Activated naive CD4-positive, alpha-beta T cell treated with anti-CD3 and anti-CD28 coated beads, Interleukin-2, amount 10 ng/mL, durations not matched to agents 7 days and 5 days (primary cell): Measurements from ENCODE around the gene PRKG1.
A peak's percentile ranks its signal among the peaks of the same experiment; 100 is the strongest.
"Not testable (repeated sequence)": the region's sequence is repeated elsewhere in the genome, so short reads cannot be mapped to it uniquely, and the experiment has no call there.

Source experiments
- CTCF ChIA-PET: fragments of 350-600 bp; sonication (Branson Sonifier 250); formaldehyde crosslinking; loops from one replicate; lab custom pipeline; 2021; ENCODE audit warnings: antibody characterized with exemption; lab: Charles Lee
- DNase-seq: peaks from one replicate; pipeline ENCODE4 v3.0.0-alpha.2; 2020
- H3K27ac Mint-ChIP-seq: one replicate; pipeline ENCODE4 v1.8.0; 2021; ENCODE audit warnings: mild to moderate bottlenecking, moderate library complexity, mixed read lengths
- H3K27me3 Mint-ChIP-seq: one replicate; pipeline ENCODE4 v1.8.0; 2021; ENCODE audit warnings: mild to moderate bottlenecking, mixed read lengths
- H3K36me3 Mint-ChIP-seq: one replicate; pipeline ENCODE4 v1.8.0; 2021; ENCODE audit warnings: mixed read lengths
- H3K4me1 Mint-ChIP-seq: one replicate; pipeline ENCODE4 v1.8.0; 2021; ENCODE audit warnings: mixed read lengths
- H3K4me3 Mint-ChIP-seq: one replicate; pipeline ENCODE4 v1.8.0; 2021; ENCODE audit warnings: mild to moderate bottlenecking, moderate library complexity, mixed read lengths
- H3K9me3 Mint-ChIP-seq: one replicate; pipeline ENCODE4 v1.8.0; 2021; ENCODE audit warnings: mixed read lengths

PRKG1 gene

DNA sequence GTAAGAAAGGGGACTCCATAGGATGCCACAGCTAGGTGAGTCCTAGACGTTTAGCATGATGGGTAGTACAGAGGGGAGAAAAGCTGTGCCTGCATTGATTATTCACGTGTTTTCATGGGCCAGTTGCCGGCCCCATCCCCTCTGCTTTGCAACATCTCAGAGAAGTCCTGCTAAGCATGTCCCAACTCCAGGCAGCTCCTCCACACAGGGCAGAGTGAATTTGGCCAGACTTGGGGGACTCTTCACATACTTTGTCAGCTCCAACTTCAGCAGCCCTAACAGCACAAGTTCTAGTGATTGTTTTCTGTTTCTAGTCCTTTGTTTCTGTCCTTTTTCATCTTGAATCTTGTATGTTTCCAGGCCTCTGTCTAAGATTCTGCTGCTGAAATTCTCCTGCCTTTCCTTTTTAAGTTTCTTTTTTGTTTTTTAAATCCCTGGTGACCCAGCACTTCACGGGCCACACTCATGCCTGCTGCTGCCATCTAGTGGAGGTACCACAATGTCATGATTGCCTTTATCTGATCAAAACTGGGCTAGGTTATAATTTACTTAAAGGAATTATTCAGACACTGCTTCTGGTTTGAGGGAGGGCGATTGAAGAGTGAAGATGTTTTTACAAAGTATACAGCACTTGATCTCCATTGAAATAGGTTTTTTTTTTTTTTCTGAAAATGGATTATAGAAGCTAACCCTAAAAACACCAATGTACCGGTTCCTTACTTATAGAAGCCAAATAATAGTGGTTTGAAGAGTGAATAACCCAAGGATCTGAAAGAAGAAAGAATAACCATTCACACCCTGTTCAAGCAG, 348.2 kb downstream of the PRKG1 start:
- Mint-ChIP-seq H3K36me3 (no peaks in the 10 kb centered on the region), H3K4me1 (no peaks in the 10 kb centered on the region), H3K4me3 (no peak overlapping the region), H3K27me3 (no peaks in the 10 kb centered on the region), H3K27ac (no peak overlapping the region), H3K9me3 (no peaks in the 10 kb centered on the region)
- DNase-seq: peak; percentile 39
- CTCF ChIA-PET: interaction anchor here (1.1 to 1.6 kb wide), 4 partner anchors 17 to 855 kb away, joined by 3 to 8 read pairs (median 4); no protein-coding TSS in a partner anchor

DNA sequence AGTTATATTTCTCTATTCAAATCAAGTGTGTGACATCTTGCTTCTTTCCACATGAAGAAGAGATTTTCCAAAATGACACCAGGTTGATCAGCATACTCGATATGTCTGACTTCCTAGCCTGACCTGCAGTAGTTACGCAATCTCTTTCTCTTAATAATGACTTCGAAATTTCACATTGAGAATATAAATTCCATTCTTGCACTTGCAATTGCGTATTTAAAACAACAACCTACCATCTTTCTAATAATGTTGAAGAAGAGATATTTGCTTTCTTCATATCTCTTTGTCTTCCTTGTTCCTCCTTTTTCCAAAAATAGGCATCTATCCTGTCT, 348.8 kb downstream of the PRKG1 start:
- Mint-ChIP-seq H3K4me3 (no peak overlapping the region), H3K4me1 (no peaks in the 10 kb centered on the region), H3K36me3 (no peaks in the 10 kb centered on the region), H3K27ac (no peak overlapping the region), H3K9me3 (no peaks in the 10 kb centered on the region), H3K27me3 (no peaks in the 10 kb centered on the region)
- DNase-seq: no peak
- CTCF ChIA-PET: interaction anchor here (1.1 to 1.5 kb wide), 2 partner anchors 16 to 854 kb away, joined by 3 to 5 read pairs; no protein-coding TSS in a partner anchor

DNA sequence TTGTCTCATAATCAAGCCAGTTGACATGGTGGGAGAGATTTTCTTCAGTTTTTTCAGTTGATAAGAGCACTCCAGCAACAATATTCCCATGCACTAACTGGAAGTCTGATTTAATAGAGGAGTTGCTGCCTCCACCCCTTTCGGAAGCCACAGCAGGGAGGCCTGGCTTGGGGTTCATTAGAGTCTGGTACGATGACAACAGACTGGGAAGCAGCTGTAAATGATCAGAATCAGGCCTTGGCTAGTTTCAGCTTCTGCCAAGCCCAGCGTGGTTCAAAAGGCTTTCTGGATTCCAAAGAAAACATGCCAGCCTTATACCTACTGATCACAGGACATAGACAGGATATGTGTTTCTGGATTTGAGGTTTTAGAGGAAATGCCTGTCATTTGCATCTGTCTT, 351.1 kb downstream of the PRKG1 start:
- H3K27me3 Mint-ChIP-seq: no peaks in the 10 kb centered on the region
- CTCF ChIA-PET: no interaction called here

DNA sequence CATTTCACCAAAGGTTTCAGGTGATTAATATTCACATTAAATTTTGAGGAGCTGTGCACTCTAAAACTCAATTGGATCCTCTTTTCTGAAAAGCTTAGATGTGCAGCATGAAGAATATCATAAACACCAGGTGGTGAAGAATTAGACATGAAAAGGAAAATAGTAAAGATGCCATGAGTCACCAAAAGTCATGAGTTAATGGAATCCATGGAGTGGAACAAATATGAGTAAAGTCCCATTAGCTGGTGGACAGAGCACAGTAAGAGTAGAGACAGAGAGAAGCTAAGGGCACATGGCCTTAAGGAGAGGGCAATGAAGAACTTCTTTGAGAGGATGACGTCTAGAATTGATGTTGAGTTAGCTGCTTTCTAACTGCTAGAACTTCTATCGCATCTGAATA, 353.5 kb downstream of the PRKG1 start:
- Mint-ChIP-seq H3K4me3 (no peak overlapping the region), H3K27ac (no peak overlapping the region), H3K27me3 (no peaks in the 10 kb centered on the region), H3K9me3 (no peaks in the 10 kb centered on the region), H3K36me3 (no peaks in the 10 kb centered on the region), H3K4me1 (no peaks in the 10 kb centered on the region)
- CTCF ChIA-PET: no interaction called here
- no peak for DNase-seq

More for the DNA sequence above, 351.1 kb downstream of the PRKG1 start:
- Mint-ChIP-seq H3K36me3 (no peaks in the 10 kb centered on the region), H3K4me3 (no peak overlapping the region), H3K27ac (no peak overlapping the region), H3K9me3 (no peaks in the 10 kb centered on the region), H3K4me1 (no peaks in the 10 kb centered on the region)
- no peak for DNase-seq

DNA sequence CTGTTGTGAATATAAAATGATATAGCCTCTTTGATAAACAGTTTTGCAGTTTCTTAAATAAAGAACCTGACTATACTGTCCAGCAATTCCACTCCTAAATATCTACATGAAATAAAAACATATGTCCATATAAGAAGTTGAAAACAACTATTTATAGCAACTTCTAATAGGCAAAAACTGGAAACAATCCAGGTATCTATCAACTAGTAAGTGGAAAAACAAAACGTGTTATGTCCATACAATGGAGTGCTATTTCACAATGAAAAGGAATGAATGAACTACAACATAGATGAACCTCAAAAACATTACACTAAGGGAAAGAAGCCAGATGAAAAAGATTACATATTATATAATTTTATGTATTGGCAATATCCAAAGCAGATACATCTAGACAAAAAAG, 356.2 kb downstream of the PRKG1 start:
- Mint-ChIP-seq H3K4me1 (no peaks in the 10 kb centered on the region), H3K27me3 (no peaks in the 10 kb centered on the region), H3K9me3 (no peaks in the 10 kb centered on the region), H3K36me3 (no peaks in the 10 kb centered on the region), H3K4me3 (no peak overlapping the region), H3K27ac (no peak overlapping the region)
- CTCF ChIA-PET: no interaction called here
- DNase-seq: no peak

DNA sequence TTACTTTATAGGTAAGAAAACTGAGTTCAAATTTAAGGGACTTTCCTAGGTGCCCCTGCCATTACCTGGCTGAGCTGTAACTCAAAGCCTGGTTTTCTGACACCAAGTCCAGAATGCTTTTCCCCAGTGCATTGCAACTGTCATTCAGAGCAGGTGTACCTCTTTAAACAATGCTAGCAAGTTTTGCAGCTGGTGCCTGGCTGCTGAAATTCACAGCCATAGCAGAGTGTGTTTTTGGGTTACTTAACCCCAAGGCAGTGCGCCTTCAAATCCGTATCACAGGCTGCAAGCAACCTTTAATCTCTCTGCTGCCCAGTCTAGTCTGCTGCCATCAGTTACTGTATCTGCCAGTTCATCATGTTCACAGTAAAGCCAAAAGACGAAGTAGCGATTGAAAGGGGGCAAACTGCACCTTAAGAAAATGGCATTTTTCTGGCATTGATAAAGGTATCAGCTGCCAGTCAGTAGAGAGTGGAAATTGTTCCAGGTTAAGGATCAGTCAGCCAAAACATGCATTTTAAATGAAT, 359.7 kb downstream of the PRKG1 start:
- Mint-ChIP-seq H3K27me3 (no peaks in the 10 kb centered on the region), H3K4me1 (no peaks in the 10 kb centered on the region), H3K9me3 (no peaks in the 10 kb centered on the region), H3K36me3 (no peaks in the 10 kb centered on the region), H3K27ac (no peak overlapping the region), H3K4me3 (no peak overlapping the region)
- CTCF ChIA-PET: no interaction called here
- no peak for DNase-seq

DNA sequence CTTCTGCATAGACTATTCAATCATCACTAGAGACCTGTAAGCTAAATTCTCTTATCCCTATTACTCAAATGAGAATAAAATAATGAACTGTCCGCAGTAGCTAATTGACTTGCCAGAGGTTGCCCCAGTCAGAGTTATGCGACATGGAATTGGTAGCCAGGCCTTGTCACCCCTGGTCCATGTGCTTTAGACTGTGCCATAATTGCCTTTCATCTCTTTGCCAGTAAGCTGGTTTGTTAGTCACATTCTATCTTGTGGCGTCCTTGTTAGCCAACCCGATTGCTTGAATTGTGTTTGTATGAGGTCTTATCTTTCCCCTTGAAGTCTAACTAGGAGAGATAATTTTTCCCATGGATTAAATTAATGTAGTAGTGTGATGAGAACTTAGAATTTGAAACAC, 362.5 kb downstream of the PRKG1 start:
- DNase-seq: no peak
- H3K36me3 Mint-ChIP-seq: no peaks in the 10 kb centered on the region
- H3K27ac Mint-ChIP-seq: no peak overlapping the region
- no peak overlapping the region for H3K4me3 Mint-ChIP-seq
- no peaks in the 10 kb centered on the region for H3K9me3 Mint-ChIP-seq
- no peaks in the 10 kb centered on the region for H3K4me1 Mint-ChIP-seq
- no peaks in the 10 kb centered on the region for H3K27me3 Mint-ChIP-seq
- CTCF ChIA-PET: no interaction called here

DNA sequence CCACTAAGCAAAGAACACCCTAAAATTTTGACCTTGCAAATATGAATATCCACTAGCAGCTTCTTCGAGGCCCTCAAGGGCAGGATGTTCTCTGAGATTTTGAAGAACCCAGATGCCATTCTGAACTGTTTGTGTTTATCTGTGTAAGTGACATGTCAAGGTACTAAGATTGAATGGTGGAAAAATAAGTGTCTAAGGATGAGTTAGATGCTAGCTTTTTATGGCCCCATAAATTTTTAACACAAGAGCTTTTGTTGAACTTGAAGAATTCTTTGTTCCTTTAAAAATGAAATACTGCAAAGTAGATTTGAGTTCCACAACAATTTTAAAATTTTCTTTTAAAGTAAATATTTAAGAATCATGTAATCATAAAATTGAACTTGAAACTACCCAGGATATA, 365.4 kb downstream of the PRKG1 start:
- H3K27ac Mint-ChIP-seq: no peak overlapping the region
- no peak for DNase-seq
- no peaks in the 10 kb centered on the region for H3K9me3 Mint-ChIP-seq
- no peak overlapping the region for H3K4me3 Mint-ChIP-seq
- no peaks in the 10 kb centered on the region for H3K27me3 Mint-ChIP-seq
- no peaks in the 10 kb centered on the region for H3K4me1 Mint-ChIP-seq
- H3K36me3 Mint-ChIP-seq: no peaks in the 10 kb centered on the region
- CTCF ChIA-PET: interaction anchor here (1.8 kb wide), 1 partner anchor 17 kb away, joined by 5 read pairs; no protein-coding TSS in a partner anchor

DNA sequence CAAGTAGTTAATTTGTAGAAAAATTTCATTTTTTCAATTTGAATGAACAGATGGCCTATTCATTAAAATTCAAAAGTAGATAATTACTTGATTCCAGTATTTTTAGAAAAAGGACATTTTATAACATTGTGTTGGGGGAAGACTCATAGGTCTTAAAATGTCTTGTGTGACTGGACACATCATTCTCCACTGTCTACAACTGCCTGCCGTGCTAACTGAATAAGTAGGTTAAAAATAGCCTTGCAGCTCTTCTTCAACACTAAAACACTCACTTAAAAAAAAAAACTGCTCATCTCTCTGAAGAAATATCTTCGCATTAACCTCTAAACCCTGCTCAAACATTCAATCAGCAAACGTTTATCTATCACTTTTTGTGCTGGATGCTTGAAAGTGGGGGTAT, 371.3 kb downstream of the PRKG1 start:
- Mint-ChIP-seq H3K9me3 (no peaks in the 10 kb centered on the region), H3K27me3 (no peaks in the 10 kb centered on the region), H3K27ac (no peak overlapping the region), H3K36me3 (no peaks in the 10 kb centered on the region), H3K4me1 (no peaks in the 10 kb centered on the region), H3K4me3 (no peak overlapping the region)
- CTCF ChIA-PET: no interaction called here
- DNase-seq: no peak

DNA sequence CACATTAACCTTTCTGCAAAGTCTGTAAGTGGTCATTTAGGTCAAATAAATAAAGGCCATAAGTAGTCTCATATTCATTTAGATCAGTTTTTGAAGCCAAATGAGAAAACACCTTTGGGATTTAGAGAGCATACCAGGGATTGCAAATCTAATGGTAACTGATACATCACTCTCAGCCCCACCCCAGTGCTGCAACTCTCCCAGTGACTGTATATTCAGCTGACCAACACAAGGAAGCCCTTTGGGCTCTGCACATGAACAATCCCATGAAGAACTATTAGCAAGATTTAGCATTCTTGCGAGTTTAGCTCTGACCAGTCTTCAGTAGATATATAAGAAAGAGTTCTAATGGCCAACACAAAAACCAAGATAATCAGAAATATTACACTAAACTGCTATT, 372.8 kb downstream of the PRKG1 start:
- H3K4me3 Mint-ChIP-seq: no peak overlapping the region
- no peaks in the 10 kb centered on the region for H3K4me1 Mint-ChIP-seq
- H3K27ac Mint-ChIP-seq: no peak overlapping the region
- no peaks in the 10 kb centered on the region for H3K9me3 Mint-ChIP-seq
- no peaks in the 10 kb centered on the region for H3K27me3 Mint-ChIP-seq
- CTCF ChIA-PET: interaction anchor here (0.5 kb wide), 1 partner anchor 59 kb away, joined by 3 read pairs; no protein-coding TSS in a partner anchor
- H3K36me3 Mint-ChIP-seq: no peaks in the 10 kb centered on the region
- no peak for DNase-seq

DNA sequence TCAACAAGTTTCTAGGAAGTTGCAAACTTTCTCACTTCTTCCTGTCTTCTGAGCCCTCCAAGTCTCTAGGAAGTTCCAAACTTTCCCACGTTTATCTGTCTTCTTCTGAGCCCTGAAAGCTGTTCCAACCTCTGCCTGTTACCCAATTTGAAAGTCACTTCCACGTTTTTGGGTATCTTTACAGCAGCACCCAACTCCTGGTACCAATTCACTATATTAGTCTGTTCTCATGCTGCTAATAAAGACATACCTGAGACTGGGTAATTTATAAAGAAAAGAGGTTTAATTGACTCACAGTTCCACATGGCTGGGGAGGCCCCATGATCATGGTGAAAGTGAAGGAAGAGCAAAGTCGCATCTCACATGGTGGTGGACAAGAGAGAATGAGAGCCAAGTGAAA, 381.5 kb downstream of the PRKG1 start:
- H3K27me3 Mint-ChIP-seq, H3K9me3 Mint-ChIP-seq, DNase-seq, H3K36me3 Mint-ChIP-seq, H3K4me1 Mint-ChIP-seq, H3K27ac Mint-ChIP-seq, H3K4me3 Mint-ChIP-seq, CTCF ChIA-PET: not testable (repeated sequence)

DNA sequence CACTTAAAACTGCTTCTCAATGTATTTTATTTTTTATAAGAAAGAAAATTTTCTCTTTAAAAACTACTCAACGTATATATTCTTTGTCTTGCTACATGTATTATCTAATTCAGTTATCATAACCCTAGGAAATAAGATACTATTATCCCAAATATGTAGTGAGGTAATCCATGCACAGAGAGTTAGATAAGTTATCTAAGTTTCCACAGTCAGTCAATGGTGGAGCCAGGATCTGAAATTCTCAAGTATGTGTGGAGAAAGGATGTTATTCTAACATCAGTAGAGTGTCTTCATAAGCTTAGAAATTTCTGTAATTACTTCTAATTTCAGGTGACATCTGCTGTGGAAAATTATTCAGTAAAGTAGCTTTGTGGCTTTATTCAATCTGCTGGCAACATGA, 385.2 kb downstream of the PRKG1 start:
- no peak overlapping the region for H3K27ac Mint-ChIP-seq

DNA sequence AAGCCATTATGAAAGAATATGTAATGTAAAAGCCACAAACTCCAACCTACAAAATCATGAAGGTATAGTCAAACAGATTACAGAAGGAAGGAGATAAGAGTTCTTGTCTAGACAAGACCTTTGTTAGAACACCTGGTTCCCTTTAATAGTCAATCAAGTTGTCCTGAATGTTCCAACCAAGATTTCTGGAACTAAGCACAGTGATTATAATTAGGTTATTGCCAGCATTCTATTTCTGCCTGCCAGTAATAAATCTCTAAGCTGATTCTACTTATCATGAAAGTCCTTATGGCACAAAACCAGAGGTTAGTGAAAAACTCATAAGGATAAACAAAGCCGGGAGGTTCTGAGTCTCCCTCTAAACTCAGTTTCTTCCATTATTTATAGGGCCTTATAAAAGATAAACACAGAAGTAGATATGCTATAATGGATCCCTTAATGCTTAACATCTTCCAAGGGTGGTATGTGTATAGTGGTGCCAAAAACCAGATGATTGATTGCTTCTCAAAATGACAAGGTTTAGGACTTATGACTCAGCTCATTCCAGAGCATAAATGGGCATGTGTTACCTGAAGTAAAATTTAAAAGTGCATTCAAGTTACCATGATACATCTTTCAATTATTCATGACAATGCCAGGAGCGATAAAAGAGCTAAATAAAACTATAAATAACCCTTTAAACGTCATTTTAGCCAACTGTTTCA, 387.9 kb downstream of the PRKG1 start:
- H3K4me1 Mint-ChIP-seq: no peaks in the 10 kb centered on the region
- no peaks in the 10 kb centered on the region for H3K9me3 Mint-ChIP-seq
- DNase-seq: no peak
- no peak overlapping the region for H3K27ac Mint-ChIP-seq
- H3K4me3 Mint-ChIP-seq: no peak overlapping the region
- H3K27me3 Mint-ChIP-seq: no peaks in the 10 kb centered on the region
- CTCF ChIA-PET: interaction anchor here (0.6 kb wide), 1 partner anchor 510 kb away, joined by 3 read pairs; no protein-coding TSS in a partner anchor
- no peaks in the 10 kb centered on the region for H3K36me3 Mint-ChIP-seq

More for the DNA sequence above, 385.2 kb downstream of the PRKG1 start:
- Mint-ChIP-seq H3K4me3 (no peak overlapping the region), H3K36me3 (no peaks in the 10 kb centered on the region), H3K4me1 (no peaks in the 10 kb centered on the region), H3K27me3 (no peaks in the 10 kb centered on the region), H3K9me3 (peaks cover 6% of the 10 kb centered on the region)
- no peak for DNase-seq
- CTCF ChIA-PET: no interaction called here

DNA sequence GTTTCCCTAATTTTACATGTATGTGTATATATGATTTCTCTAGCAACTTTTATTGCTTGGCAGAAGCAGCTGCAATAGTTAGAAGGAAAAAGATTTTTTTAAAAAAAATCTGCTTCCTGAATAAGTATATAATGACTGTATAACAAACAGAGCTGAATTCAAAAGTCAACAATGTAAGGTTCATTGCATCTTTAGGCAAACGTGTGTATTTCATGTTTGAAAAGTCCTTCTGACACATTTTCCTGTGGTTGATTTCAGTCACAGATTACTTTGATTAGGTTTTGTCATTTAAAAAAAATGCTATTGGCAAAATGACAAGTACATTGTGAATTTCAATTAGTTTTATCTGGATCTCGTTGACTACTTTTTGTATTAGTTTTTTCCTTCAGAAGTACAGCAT, 394.1 kb downstream of the PRKG1 start:
- DNase-seq: no peak
- Mint-ChIP-seq H3K9me3 (no peaks in the 10 kb centered on the region), H3K27me3 (no peaks in the 10 kb centered on the region), H3K36me3 (no peaks in the 10 kb centered on the region), H3K4me1 (no peaks in the 10 kb centered on the region), H3K4me3 (no peak overlapping the region), H3K27ac (no peak overlapping the region)
- CTCF ChIA-PET: no interaction called here

DNA sequence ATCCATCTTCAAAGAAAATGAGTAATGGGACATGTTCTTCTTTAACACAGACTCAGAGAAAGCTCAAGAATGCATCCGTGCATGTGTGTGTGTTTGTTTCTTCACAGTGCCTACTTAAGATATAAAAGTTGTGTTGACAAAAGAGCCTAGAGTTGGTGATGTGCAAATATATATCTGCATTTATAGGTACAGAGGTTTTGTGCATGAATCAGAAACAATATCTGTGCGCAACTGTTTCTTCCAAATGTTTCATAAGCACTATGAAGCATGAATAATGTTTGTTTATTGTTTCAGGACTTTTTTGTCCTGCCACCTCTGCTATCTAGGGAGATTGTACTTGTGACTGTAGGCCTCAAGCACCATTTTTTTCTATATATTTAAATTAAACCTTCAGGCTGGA, 395.4 kb downstream of the PRKG1 start:
- no peak overlapping the region for H3K27ac Mint-ChIP-seq
- no peak for DNase-seq

More for the DNA sequence above, 395.4 kb downstream of the PRKG1 start:
- H3K4me3 Mint-ChIP-seq: no peak overlapping the region
- H3K9me3 Mint-ChIP-seq: no peaks in the 10 kb centered on the region
- H3K4me1 Mint-ChIP-seq: no peaks in the 10 kb centered on the region
- no peaks in the 10 kb centered on the region for H3K36me3 Mint-ChIP-seq
- CTCF ChIA-PET: no interaction called here
- H3K27me3 Mint-ChIP-seq: no peaks in the 10 kb centered on the region
